ENCODE data around the gene STARD3.

STARD3 gene

GRCh38 chr17:39660397-39661385, 23.7 kb downstream of the STARD3 start:
- no peak for DNase-seq (ENCODE audit: low spot score)

- DNase-seq (ENCODE audit: low spot score), result no peak
Measured at GRCh38 chr17:39661744-39662541, 25.0 kb downstream of the STARD3 start.

- DNase-seq (ENCODE audit: low spot score), result no peak
Measured at GRCh38 chr17:39662551-39663339, 25.8 kb downstream of the STARD3 start.

- DNase-seq (ENCODE audit: low spot score), result no peak
Measured at GRCh38 chr17:39663340-39663687, 26.4 kb downstream of the STARD3 start.

GRCh38 chr17:39663688-39664580, 27.0 kb downstream of the STARD3 start:
- DNase-seq (ENCODE audit: low spot score), result no peak

GRCh38 chr17:39664581-39665561, 27.9 kb downstream of the STARD3 start, which contains the start of gene TCAP:
Gene TCAP, plus strand, starts transcription at chr17:39665349. Its CDS starts 11 bp downstream, at chr17:39665360.
- no peak for DNase-seq (ENCODE audit: low spot score)

GRCh38 chr17:39665642-39666224, 28.8 kb downstream of the STARD3 start:
- no peak for DNase-seq (ENCODE audit: low spot score)

- no peak for DNase-seq (ENCODE audit: low spot score)
Measured at GRCh38 chr17:39666231-39666600, 29.3 kb downstream of the STARD3 start.

GRCh38 chr17:39666601-39667261, 29.8 kb downstream of the STARD3 start:
- DNase-seq (ENCODE audit: low spot score), result no peak

GRCh38 chr17:39667262-39667944, 30.5 kb downstream of the STARD3 start:
- DNase-seq (ENCODE audit: low spot score), result no peak

- DNase-seq (ENCODE audit: low spot score), result no peak
Measured at GRCh38 chr17:39667945-39668924, 31.3 kb downstream of the STARD3 start, which contains the start of gene PNMT. Gene PNMT, plus strand, starts transcription at chr17:39668453. Its CDS starts 23 bp downstream, at chr17:39668476.

- no peak for DNase-seq (ENCODE audit: low spot score)
Measured at GRCh38 chr17:39669897-39670735, 33.2 kb downstream of the STARD3 start.

- DNase-seq (ENCODE audit: low spot score), result no peak
Measured at GRCh38 chr17:39670746-39671145, 33.8 kb downstream of the STARD3 start.

- no peak for DNase-seq (ENCODE audit: low spot score)
Measured at GRCh38 chr17:39671651-39672521, 34.9 kb downstream of the STARD3 start.
